ENCODE results near the gene HCRT.
"Not testable (repeated sequence)": the region's sequence is repeated elsewhere in the genome, so short reads cannot be mapped to it uniquely, and the experiment has no call there.

Gene HCRT

GRCh38 chr17:42184713-42185620 lies at the start of gene HCRT:
Gene HCRT (minus strand): TSS chr17:42185452. CDS start chr17:42185365, 87 bp downstream.
- DNase-seq (ENCODE audit: low read depth in 2 of 2) = no peak

- DNase-seq (ENCODE audit: low read depth in 2 of 2) = no peak
Measured at GRCh38 chr17:42233994-42234393, 48.7 kb upstream of the HCRT start.

- no peak for DNase-seq (ENCODE audit: low read depth in 2 of 2)
Measured at GRCh38 chr17:42233156-42233555, 47.9 kb upstream of the HCRT start.

- no peak for DNase-seq (ENCODE audit: low read depth in 2 of 2)
Measured at GRCh38 chr17:42230225-42230624, 45.0 kb upstream of the HCRT start.

GRCh38 chr17:42227849-42228700 lies 42.8 kb upstream of the HCRT start:
- DNase-seq (ENCODE audit: low read depth in 2 of 2) = no peak

GRCh38 chr17:42225646-42226045 lies 40.4 kb upstream of the HCRT start:
- no peak for DNase-seq (ENCODE audit: low read depth in 2 of 2)

GRCh38 chr17:42224651-42225050 lies 39.4 kb upstream of the HCRT start:
- DNase-seq (ENCODE audit: low read depth in 2 of 2) = no peak

- DNase-seq (ENCODE audit: low read depth in 2 of 2) = peak; percentile 22 to 40
Measured at GRCh38 chr17:42221886-42222745, 36.9 kb upstream of the HCRT start.

- not testable (repeated sequence) for DNase-seq (ENCODE audit: low read depth in 2 of 2)
Measured at GRCh38 chr17:42219280-42219679, 34.0 kb upstream of the HCRT start.

- DNase-seq (ENCODE audit: low read depth in 2 of 2) = no peak
Measured at GRCh38 chr17:42214156-42214555, 28.9 kb upstream of the HCRT start.

GRCh38 chr17:42212382-42212781 lies 27.1 kb upstream of the HCRT start:
- no peak for DNase-seq (ENCODE audit: low read depth in 2 of 2)

GRCh38 chr17:42211921-42212341 lies 26.7 kb upstream of the HCRT start:
- not testable (repeated sequence) for DNase-seq (ENCODE audit: low read depth in 2 of 2)

- DNase-seq (ENCODE audit: low read depth in 2 of 2) = no peak
Measured at GRCh38 chr17:42210046-42210445, 24.8 kb upstream of the HCRT start.

- DNase-seq (ENCODE audit: low read depth in 2 of 2) = not testable (repeated sequence)
Measured at GRCh38 chr17:42206153-42206612, 20.9 kb upstream of the HCRT start.

GRCh38 chr17:42203354-42203753 lies 18.1 kb upstream of the HCRT start:
- no peak for DNase-seq (ENCODE audit: low read depth in 2 of 2)

GRCh38 chr17:42202696-42203095 lies 17.4 kb upstream of the HCRT start:
- DNase-seq (ENCODE audit: low read depth in 2 of 2) = no peak

- no peak for DNase-seq (ENCODE audit: low read depth in 2 of 2)
Measured at GRCh38 chr17:42202159-42202558, 16.9 kb upstream of the HCRT start.

GRCh38 chr17:42201458-42201772 lies 16.2 kb upstream of the HCRT start:
- no peak for DNase-seq (ENCODE audit: low read depth in 2 of 2)

- no peak for DNase-seq (ENCODE audit: low read depth in 2 of 2)
Measured at GRCh38 chr17:42200706-42201457, 15.6 kb upstream of the HCRT start.

- DNase-seq (ENCODE audit: low read depth in 2 of 2) = no peak
Measured at GRCh38 chr17:42199416-42200011, 14.3 kb upstream of the HCRT start.

- no peak for DNase-seq (ENCODE audit: low read depth in 2 of 2)
Measured at GRCh38 chr17:42198897-42199296, 13.6 kb upstream of the HCRT start.
